ENCODE data around the gene PLOD1.

DNA sequence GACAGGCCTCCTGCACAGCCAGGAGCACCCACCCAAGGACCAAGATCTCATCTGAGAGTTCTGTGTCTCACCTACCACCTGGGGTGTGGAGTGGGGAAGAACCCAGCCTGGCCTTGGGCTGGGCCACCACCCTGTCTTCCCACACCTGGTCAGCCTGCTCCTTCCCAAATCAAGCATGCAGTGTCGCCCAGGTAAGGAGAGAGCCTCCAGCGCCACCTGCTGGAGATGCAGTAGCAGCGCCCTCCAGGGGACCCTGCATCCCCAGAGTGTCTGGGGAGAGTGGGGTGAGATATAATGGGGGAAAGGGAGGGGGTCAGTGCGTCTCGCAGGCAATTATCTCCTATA, 40.6 kb upstream of the PLOD1 start:
- TF ChIP-seq, protein P1, sequence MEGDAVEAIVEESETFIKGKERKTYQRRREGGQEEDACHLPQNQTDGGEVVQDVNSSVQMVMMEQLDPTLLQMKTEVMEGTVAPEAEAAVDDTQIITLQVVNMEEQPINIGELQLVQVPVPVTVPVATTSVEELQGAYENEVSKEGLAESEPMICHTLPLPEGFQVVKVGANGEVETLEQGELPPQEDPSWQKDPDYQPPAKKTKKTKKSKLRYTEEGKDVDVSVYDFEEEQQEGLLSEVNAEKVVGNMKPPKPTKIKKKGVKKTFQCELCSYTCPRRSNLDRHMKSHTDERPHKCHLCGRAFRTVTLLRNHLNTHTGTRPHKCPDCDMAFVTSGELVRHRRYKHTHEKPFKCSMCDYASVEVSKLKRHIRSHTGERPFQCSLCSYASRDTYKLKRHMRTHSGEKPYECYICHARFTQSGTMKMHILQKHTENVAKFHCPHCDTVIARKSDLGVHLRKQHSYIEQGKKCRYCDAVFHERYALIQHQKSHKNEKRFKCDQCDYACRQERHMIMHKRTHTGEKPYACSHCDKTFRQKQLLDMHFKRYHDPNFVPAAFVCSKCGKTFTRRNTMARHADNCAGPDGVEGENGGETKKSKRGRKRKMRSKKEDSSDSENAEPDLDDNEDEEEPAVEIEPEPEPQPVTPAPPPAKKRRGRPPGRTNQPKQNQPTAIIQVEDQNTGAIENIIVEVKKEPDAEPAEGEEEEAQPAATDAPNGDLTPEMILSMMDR (IDR thresholded peaks at IDR 0.05; ENCODE audit: poor library complexity, severe bottlenecking): peak; percentile 68
- no peak for TF ChIP-seq POLR2AphosphoS5 (IDR thresholded peaks at IDR 0.05)
